ENCODE results near the gene OR13C4.
"Not testable (repeated sequence)": the region's sequence is repeated elsewhere in the genome, so short reads cannot be mapped to it uniquely, and the experiment has no call there.

Gene OR13C4

GRCh38 chr9:104527109-104527508, at the start of gene OR13C4:
TSS of gene OR13C4 (minus strand) at chr9:104527209. CDS start at chr9:104527209, 0 bp downstream.
- Histone ChIP-seq H3K4me1 (ENCODE audit: control insufficient read depth, insufficient read depth, low read length) (no peaks in the 10 kb centered on the region), H3K4me3 (ENCODE audit: low read length) (no peak within 1 kb of the TSS)

GRCh38 chr9:104575456-104575855, 48.4 kb upstream of the OR13C4 start:
- Histone ChIP-seq H3K27ac (ENCODE audit: low read depth, low read length) (no peak overlapping the region), H3K4me1 (ENCODE audit: control insufficient read depth, insufficient read depth, low read length) (no peaks in the 10 kb centered on the region), H3K9ac (ENCODE audit: low read length) (no peak overlapping the region), H3K27me3 (ENCODE audit: control insufficient read depth, insufficient read depth, low read length) (no peaks in the 10 kb centered on the region), H3K36me3 (ENCODE audit: control insufficient read depth, insufficient read depth, low read length) (no peaks in the 10 kb centered on the region), H3K4me3 (ENCODE audit: low read length) (no peak overlapping the region)

More at GRCh38 chr9:104527109-104527508, at the start of gene OR13C4:
- H3K36me3 ChIP-seq (ENCODE audit: control insufficient read depth, insufficient read depth, low read length): no peaks in the 10 kb centered on the region
- no peak within 1 kb of the TSS for H3K9ac ChIP-seq (ENCODE audit: low read length)
- no peaks in the 10 kb centered on the region for H3K27me3 ChIP-seq (ENCODE audit: control insufficient read depth, insufficient read depth, low read length)
- H3K27ac ChIP-seq (ENCODE audit: low read depth, low read length): no peak within 1 kb of the TSS

GRCh38 chr9:104572612-104573011, 45.6 kb upstream of the OR13C4 start:
- H3K4me3 ChIP-seq (ENCODE audit: low read length): no peak overlapping the region
- H3K4me1 ChIP-seq (ENCODE audit: control insufficient read depth, insufficient read depth, low read length): no peaks in the 10 kb centered on the region
- H3K27me3 ChIP-seq (ENCODE audit: control insufficient read depth, insufficient read depth, low read length): no peaks in the 10 kb centered on the region
- H3K9ac ChIP-seq (ENCODE audit: low read length): no peak overlapping the region
- H3K36me3 ChIP-seq (ENCODE audit: control insufficient read depth, insufficient read depth, low read length): no peaks in the 10 kb centered on the region
- H3K27ac ChIP-seq (ENCODE audit: low read depth, low read length): no peak overlapping the region

GRCh38 chr9:104568868-104569267, 41.9 kb upstream of the OR13C4 start, which contains the start of gene OR13C8:
TSS of gene OR13C8 (plus strand) at chr9:104569168. CDS start at chr9:104569168, 0 bp downstream.
- Histone ChIP-seq H3K9ac (ENCODE audit: low read length) (no peak within 1 kb of the TSS), H3K27ac (ENCODE audit: low read depth, low read length) (no peak within 1 kb of the TSS), H3K4me3 (ENCODE audit: low read length) (no peak within 1 kb of the TSS), H3K36me3 (ENCODE audit: control insufficient read depth, insufficient read depth, low read length) (no peaks in the 10 kb centered on the region), H3K27me3 (ENCODE audit: control insufficient read depth, insufficient read depth, low read length) (no peaks in the 10 kb centered on the region), H3K4me1 (ENCODE audit: control insufficient read depth, insufficient read depth, low read length) (no peaks in the 10 kb centered on the region)

- Histone ChIP-seq H3K27ac (ENCODE audit: low read depth, low read length) (no peak overlapping the region), H3K27me3 (ENCODE audit: control insufficient read depth, insufficient read depth, low read length) (no peaks in the 10 kb centered on the region), H3K4me1 (ENCODE audit: control insufficient read depth, insufficient read depth, low read length) (no peaks in the 10 kb centered on the region), H3K9ac (ENCODE audit: low read length) (no peak overlapping the region), H3K36me3 (ENCODE audit: control insufficient read depth, insufficient read depth, low read length) (no peaks in the 10 kb centered on the region), H3K4me3 (ENCODE audit: low read length) (no peak overlapping the region)
These were observed 37.3 kb upstream of the OR13C4 start for GRCh38 chr9:104564358-104564757.

GRCh38 chr9:104556830-104557634, 30.0 kb upstream of the OR13C4 start:
- Histone ChIP-seq H3K9ac (ENCODE audit: low read length) (no peak overlapping the region), H3K27ac (ENCODE audit: low read depth, low read length) (no peak overlapping the region), H3K4me1 (ENCODE audit: control insufficient read depth, insufficient read depth, low read length) (no peaks in the 10 kb centered on the region), H3K4me3 (ENCODE audit: low read length) (no peak overlapping the region), H3K36me3 (ENCODE audit: control insufficient read depth, insufficient read depth, low read length) (no peaks in the 10 kb centered on the region), H3K27me3 (ENCODE audit: control insufficient read depth, insufficient read depth, low read length) (no peaks in the 10 kb centered on the region)

GRCh38 chr9:104555521-104555920, 28.5 kb upstream of the OR13C4 start:
- no peaks in the 10 kb centered on the region for H3K27me3 ChIP-seq (ENCODE audit: control insufficient read depth, insufficient read depth, low read length)
- H3K36me3 ChIP-seq (ENCODE audit: control insufficient read depth, insufficient read depth, low read length): no peaks in the 10 kb centered on the region

GRCh38 chr9:104553261-104553660, 26.3 kb upstream of the OR13C4 start:
- H3K36me3 ChIP-seq (ENCODE audit: control insufficient read depth, insufficient read depth, low read length): no peaks in the 10 kb centered on the region
- no peak overlapping the region for H3K9ac ChIP-seq (ENCODE audit: low read length)
- no peak overlapping the region for H3K4me3 ChIP-seq (ENCODE audit: low read length)
- no peaks in the 10 kb centered on the region for H3K4me1 ChIP-seq (ENCODE audit: control insufficient read depth, insufficient read depth, low read length)
- H3K27me3 ChIP-seq (ENCODE audit: control insufficient read depth, insufficient read depth, low read length): no peaks in the 10 kb centered on the region
- H3K27ac ChIP-seq (ENCODE audit: low read depth, low read length): no peak overlapping the region

More at GRCh38 chr9:104555521-104555920, 28.5 kb upstream of the OR13C4 start:
- Histone ChIP-seq H3K9ac (ENCODE audit: low read length) (no peak overlapping the region), H3K27ac (ENCODE audit: low read depth, low read length) (no peak overlapping the region), H3K4me3 (ENCODE audit: low read length) (no peak overlapping the region), H3K4me1 (ENCODE audit: control insufficient read depth, insufficient read depth, low read length) (no peaks in the 10 kb centered on the region)

GRCh38 chr9:104544644-104545043, 17.6 kb upstream of the OR13C4 start:
- Histone ChIP-seq H3K4me3 (ENCODE audit: low read length) (no peak overlapping the region), H3K36me3 (ENCODE audit: control insufficient read depth, insufficient read depth, low read length) (no peaks in the 10 kb centered on the region), H3K27me3 (ENCODE audit: control insufficient read depth, insufficient read depth, low read length) (no peaks in the 10 kb centered on the region), H3K27ac (ENCODE audit: low read depth, low read length) (no peak overlapping the region), H3K4me1 (ENCODE audit: control insufficient read depth, insufficient read depth, low read length) (no peaks in the 10 kb centered on the region), H3K9ac (ENCODE audit: low read length) (no peak overlapping the region)

- Histone ChIP-seq H3K27me3 (ENCODE audit: control insufficient read depth, insufficient read depth, low read length) (no peaks in the 10 kb centered on the region), H3K36me3 (ENCODE audit: control insufficient read depth, insufficient read depth, low read length) (no peaks in the 10 kb centered on the region), H3K27ac (ENCODE audit: low read depth, low read length) (no peak overlapping the region), H3K4me3 (ENCODE audit: low read length) (no peak overlapping the region), H3K4me1 (ENCODE audit: control insufficient read depth, insufficient read depth, low read length) (no peaks in the 10 kb centered on the region), H3K9ac (ENCODE audit: low read length) (no peak overlapping the region)
These were observed 12.3 kb upstream of the OR13C4 start for GRCh38 chr9:104539275-104539674.

GRCh38 chr9:104536756-104537155, 9.7 kb upstream of the OR13C4 start, which contains the start of gene OR13C3:
TSS of gene OR13C3 (minus strand) at chr9:104536856. CDS start at chr9:104536723, 133 bp downstream.
- no peaks in the 10 kb centered on the region for H3K27me3 ChIP-seq (ENCODE audit: control insufficient read depth, insufficient read depth, low read length)
- no peak within 1 kb of the TSS for H3K4me3 ChIP-seq (ENCODE audit: low read length)
- no peak within 1 kb of the TSS for H3K27ac ChIP-seq (ENCODE audit: low read depth, low read length)
- no peaks in the 10 kb centered on the region for H3K36me3 ChIP-seq (ENCODE audit: control insufficient read depth, insufficient read depth, low read length)
- no peaks in the 10 kb centered on the region for H3K4me1 ChIP-seq (ENCODE audit: control insufficient read depth, insufficient read depth, low read length)
- H3K9ac ChIP-seq (ENCODE audit: low read length): no peak within 1 kb of the TSS

- not testable (repeated sequence) for H3K27ac ChIP-seq (ENCODE audit: low read depth, low read length); H3K4me1 ChIP-seq (ENCODE audit: control insufficient read depth, insufficient read depth, low read length); H3K36me3 ChIP-seq (ENCODE audit: control insufficient read depth, insufficient read depth, low read length); H3K27me3 ChIP-seq (ENCODE audit: control insufficient read depth, insufficient read depth, low read length); H3K9ac ChIP-seq (ENCODE audit: low read length); H3K4me3 ChIP-seq (ENCODE audit: low read length)
These were observed 6.8 kb downstream of the OR13C4 start for GRCh38 chr9:104520241-104520640.

- no peaks in the 10 kb centered on the region for H3K27me3 ChIP-seq (ENCODE audit: control insufficient read depth, insufficient read depth, low read length)
- H3K4me1 ChIP-seq (ENCODE audit: control insufficient read depth, insufficient read depth, low read length): no peaks in the 10 kb centered on the region
- no peaks in the 10 kb centered on the region for H3K36me3 ChIP-seq (ENCODE audit: control insufficient read depth, insufficient read depth, low read length)
- no peak overlapping the region for H3K27ac ChIP-seq (ENCODE audit: low read depth, low read length)
- no peak overlapping the region for H3K4me3 ChIP-seq (ENCODE audit: low read length)
- no peak overlapping the region for H3K9ac ChIP-seq (ENCODE audit: low read length)
These were observed 12.1 kb downstream of the OR13C4 start for GRCh38 chr9:104514901-104515300.

Data from rectal smooth muscle tissue (tissue), 1 donor.